Measurements from ENCODE around the gene ASTN2.

The ASTN2 gene

DNA sequence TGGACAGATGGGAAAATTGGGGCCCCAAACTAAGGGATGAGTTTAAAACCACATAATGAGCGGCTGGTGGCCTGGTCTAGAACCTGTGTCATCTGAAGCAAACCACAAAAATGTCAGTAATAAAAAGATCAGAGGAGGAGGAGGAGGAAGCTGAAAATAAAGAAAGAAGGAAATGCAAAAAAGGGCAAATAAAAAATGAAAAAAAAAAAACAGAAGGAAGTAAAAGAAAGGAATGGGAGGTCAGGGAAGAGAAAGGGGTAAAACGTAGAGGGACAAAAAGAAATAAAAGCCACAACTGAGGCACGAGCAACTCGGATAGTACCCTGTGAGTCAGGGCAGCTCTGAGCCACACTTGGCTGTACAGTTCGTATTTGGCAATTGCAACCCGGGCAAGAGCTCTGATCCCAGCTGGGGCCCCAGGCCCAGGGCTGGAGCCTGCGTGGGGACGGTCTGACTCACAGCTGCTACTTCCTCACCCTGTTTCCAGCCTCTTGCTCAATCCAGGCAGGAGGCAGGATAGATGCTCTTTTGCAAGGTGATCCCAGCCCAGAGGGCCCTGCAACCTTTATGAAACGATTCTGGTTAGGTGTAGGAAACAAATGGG is 865.7 kb downstream of the ASTN2 start:
- no peak overlapping the region for H3K4me3 ChIP-seq (ENCODE audit: low read length)
- TF ChIP-seq, protein P1, sequence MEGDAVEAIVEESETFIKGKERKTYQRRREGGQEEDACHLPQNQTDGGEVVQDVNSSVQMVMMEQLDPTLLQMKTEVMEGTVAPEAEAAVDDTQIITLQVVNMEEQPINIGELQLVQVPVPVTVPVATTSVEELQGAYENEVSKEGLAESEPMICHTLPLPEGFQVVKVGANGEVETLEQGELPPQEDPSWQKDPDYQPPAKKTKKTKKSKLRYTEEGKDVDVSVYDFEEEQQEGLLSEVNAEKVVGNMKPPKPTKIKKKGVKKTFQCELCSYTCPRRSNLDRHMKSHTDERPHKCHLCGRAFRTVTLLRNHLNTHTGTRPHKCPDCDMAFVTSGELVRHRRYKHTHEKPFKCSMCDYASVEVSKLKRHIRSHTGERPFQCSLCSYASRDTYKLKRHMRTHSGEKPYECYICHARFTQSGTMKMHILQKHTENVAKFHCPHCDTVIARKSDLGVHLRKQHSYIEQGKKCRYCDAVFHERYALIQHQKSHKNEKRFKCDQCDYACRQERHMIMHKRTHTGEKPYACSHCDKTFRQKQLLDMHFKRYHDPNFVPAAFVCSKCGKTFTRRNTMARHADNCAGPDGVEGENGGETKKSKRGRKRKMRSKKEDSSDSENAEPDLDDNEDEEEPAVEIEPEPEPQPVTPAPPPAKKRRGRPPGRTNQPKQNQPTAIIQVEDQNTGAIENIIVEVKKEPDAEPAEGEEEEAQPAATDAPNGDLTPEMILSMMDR (conservative IDR thresholded peaks at IDR 0.05; ENCODE audit: low read depth, low read length), result no peak
- DNase-seq (ENCODE audit: low read depth), result peak; percentile 58

DNA sequence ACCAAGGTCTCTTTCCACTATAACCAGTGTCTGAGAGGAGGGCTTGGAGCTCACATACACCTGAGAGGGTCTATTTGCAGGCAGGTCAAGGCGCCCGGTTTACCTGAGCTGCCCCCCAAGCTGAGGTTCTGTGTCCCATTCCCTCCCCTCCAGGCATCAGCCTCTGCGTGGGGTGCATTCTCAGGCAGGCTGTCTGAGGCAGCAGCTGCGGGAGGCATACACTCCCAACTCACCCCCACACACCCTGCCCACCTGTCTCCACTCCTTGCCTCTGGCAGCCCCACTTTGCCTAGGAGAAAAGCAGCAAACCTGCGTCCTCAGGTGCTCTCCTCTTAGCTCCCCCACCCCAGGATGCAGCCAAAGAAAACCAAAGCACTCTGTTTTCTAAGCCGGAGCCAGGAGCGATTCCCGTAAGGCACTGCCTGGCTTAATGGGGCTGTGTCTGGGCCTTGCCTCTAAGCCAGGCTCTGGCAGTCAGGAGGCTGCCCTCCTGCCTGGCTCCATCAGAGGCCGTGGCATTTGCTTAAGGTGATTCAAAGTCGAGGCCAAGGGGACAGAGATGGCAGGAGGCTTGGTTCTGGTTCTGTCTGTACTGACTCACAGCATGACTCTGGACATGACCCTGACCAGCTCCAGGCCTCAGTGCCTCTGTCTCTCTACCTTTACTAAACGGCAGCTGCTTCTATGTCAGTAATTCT is 867.0 kb downstream of the ASTN2 start:
- H3K4me3 ChIP-seq (ENCODE audit: low read length), result no peak overlapping the region

DNA sequence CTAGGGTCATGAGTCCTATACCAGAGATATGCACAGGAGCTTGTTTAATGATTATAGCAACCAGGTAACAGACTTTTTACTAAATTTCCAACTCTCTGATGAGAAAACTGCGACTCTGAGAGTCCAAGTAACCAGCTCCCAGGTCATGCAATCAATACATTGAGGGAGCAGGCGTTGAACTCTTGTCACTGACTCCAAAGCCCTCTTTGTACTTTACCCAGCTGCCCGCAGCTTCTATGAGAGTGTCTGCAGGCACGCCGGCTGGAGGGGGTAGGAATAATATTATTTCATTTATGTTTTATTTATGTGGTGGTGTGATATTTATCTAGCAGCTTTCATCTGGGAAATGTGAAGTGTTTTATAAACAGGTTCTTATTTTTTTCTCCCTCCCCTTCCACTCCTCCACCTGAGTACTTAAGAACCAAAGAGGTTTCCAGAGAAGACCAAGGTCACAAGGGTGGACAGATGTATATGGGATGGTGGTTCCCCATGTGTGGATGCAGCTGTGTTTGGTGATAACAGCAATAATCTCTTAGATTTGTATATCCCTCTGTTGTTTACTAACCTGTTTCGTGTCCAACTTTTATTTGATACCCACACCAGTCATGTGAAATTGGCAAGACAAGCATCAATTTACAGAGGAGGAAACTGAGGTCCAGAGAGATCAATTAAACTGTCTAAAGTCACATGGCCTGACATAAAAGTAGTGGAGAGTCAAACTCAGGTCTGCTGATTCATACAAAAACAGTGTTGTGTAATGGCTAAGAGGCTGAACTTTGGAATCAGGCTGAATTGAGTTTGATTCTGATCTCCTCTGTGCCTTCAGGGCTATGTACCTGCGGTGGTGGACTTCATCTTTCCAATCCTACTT is 867.9 kb downstream of the ASTN2 start:
- no peak for DNase-seq (ENCODE audit: low read depth)
- TF ChIP-seq, protein P1 (conservative IDR thresholded peaks at IDR 0.05; ENCODE audit: low read depth, low read length), result no peak
- H3K4me3 ChIP-seq (ENCODE audit: low read length), result no peak overlapping the region

More for the DNA sequence above, 867.0 kb downstream of the ASTN2 start:
- DNase-seq (ENCODE audit: low read depth), result no peak
- TF ChIP-seq, protein P1 (conservative IDR thresholded peaks at IDR 0.05; ENCODE audit: low read depth, low read length), result no peak

DNA sequence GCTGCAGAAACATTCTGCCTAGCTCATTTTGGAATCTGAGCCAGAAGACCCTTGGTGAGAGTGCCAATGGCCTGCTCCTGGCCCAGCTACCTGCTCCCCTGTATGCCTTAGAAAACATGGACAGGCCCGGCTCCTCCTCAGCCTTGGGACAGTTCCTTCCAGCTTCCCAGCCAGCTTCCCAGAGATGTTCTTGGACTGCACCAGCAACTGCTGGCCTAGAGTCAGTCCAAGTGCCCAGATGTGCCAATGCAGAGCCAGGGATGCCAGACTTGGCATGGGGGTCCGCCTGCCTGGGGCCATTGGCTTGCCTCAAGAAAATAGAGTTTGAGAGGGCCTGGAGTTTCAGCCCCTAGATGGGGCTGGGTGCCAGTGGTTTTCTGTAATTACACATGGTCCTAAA is 870.0 kb downstream of the ASTN2 start:
- TF ChIP-seq, protein P1 (conservative IDR thresholded peaks at IDR 0.05; ENCODE audit: low read depth, low read length), result no peak
- H3K4me3 ChIP-seq (ENCODE audit: low read length), result no peak overlapping the region
- DNase-seq (ENCODE audit: low read depth), result no peak

DNA sequence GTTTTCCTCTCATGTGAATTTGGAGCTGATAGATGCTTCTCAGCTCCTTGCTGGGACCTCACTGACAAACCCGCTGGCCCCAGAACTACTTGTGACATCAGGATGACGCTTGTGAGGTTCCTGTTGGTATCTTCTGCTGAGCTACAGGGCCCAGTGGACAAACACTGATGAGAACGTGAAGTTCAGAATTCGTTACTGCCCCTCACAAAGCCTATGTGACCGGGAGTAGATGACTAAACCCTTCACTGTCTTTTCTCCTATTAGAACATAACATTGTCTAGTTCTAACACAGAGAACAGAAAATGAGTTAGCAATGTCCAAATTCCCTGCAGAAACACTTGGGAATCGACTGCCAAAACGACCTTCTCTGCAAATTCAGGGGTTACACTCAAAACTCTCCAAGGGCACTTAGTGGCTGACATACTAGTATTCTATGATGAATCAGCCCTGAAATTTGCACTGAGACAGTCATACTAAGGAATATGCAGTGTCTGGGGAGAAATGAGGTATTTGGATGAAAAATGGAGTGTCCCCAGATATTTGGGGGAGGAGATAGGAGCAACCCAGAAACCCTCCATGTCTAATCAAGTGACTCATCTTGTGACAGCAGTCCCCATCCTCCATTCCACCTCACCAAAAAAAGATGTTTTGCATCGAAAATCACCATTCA is 871.0 kb downstream of the ASTN2 start:
- TF ChIP-seq, protein P1 (conservative IDR thresholded peaks at IDR 0.05; ENCODE audit: low read depth, low read length), result no peak
- no peak overlapping the region for H3K4me3 ChIP-seq (ENCODE audit: low read length)
- DNase-seq (ENCODE audit: low read depth), result no peak

DNA sequence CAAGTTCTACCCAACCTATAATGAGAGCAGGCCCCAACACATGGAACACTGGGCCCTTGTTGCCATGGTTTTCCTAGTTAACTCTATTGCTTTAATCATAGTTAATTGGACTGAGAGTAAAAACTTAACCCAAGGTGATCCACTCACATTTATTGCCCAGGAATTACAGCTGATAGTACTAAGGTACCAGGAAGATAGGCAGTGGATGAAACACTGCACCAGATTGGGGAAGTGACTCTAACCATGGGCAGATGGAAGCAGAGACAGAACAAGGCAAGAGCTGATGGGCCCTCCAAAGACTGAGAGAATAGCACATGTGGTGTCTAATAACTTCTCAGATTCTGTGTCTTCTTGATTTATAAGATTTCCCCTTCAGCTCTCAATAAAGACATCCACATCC is 873.5 kb downstream of the ASTN2 start:
- H3K4me3 ChIP-seq (ENCODE audit: low read length), result no peak overlapping the region
- no peak for DNase-seq (ENCODE audit: low read depth)
- TF ChIP-seq, protein P1 (conservative IDR thresholded peaks at IDR 0.05; ENCODE audit: low read depth, low read length), result no peak

Data from retinal pigment epithelial cell (primary cell).